Effector CD8-positive, alpha-beta T cell (primary cell): ENCODE results near the gene GATD1.
A peak's percentile ranks its signal among the peaks of the same experiment; 100 is the strongest.

Experiments
- DNase-seq: peaks from one replicate; lab custom pipeline; 2025; lab: John Stamatoyannopoulos, UW

GATD1 gene

GRCh38 chr11:812390-812789 lies 35.1 kb upstream of the GATD1 start:
- DNase-seq = no peak

GRCh38 chr11:811446-812245 lies 34.4 kb upstream of the GATD1 start:
- DNase-seq = no peak

GRCh38 chr11:810040-810567 lies 32.8 kb upstream of the GATD1 start:
- DNase-seq = no peak

GRCh38 chr11:809287-810039 lies 32.2 kb upstream of the GATD1 start, which contains the start of gene RPLP2:
RPLP2 (plus strand) TSS chr11:809967; CDS start chr11:810235, 268 bp downstream.
- peak; percentile 94 for DNase-seq

GRCh38 chr11:808427-809286 lies 31.4 kb upstream of the GATD1 start:
- DNase-seq = no peak

GRCh38 chr11:804599-804964 lies 27.3 kb upstream of the GATD1 start:
- no peak for DNase-seq

- no peak for DNase-seq
Observed at GRCh38 chr11:803770-804598, 26.7 kb upstream of the GATD1 start.

GRCh38 chr11:803467-803742 lies 26.1 kb upstream of the GATD1 start:
- DNase-seq = no peak

GRCh38 chr11:802693-803466 lies 25.6 kb upstream of the GATD1 start:
- DNase-seq = no peak

- no peak for DNase-seq
Observed at GRCh38 chr11:802018-802617, 24.8 kb upstream of the GATD1 start.

GRCh38 chr11:801097-801780 lies 24.0 kb upstream of the GATD1 start:
- DNase-seq = no peak

- DNase-seq = no peak
Observed at GRCh38 chr11:800473-800872, 23.2 kb upstream of the GATD1 start.

GRCh38 chr11:799641-800316 lies 22.5 kb upstream of the GATD1 start:
- no peak for DNase-seq

- DNase-seq = peak; percentile 71
Observed at GRCh38 chr11:798093-798713, 20.9 kb upstream of the GATD1 start, which contains the start of gene SLC25A22. SLC25A22 (minus strand) TSS chr11:798281; CDS start chr11:795006, 3,275 bp downstream.

GRCh38 chr11:797296-798092 lies 20.2 kb upstream of the GATD1 start:
- DNase-seq = peak; percentile 71

- DNase-seq = no peak
Observed at GRCh38 chr11:796565-797295, 19.4 kb upstream of the GATD1 start.
